Endothelial cell of umbilical vein (primary cell): ENCODE measurements around the gene UGT1A7. TPM values are rescaled to one million over a fixed set of nuclear protein-coding genes. Genes with fewer than 3 reads are reported as not detected.

ENCODE experiments used
- BruUV-seq: library from RNA; stranded (reverse); fragments of 400-500 nt; replicated peaks from 2 replicates; lab custom pipeline; 2021; lab: Mats Ljungman, UMichigan
- CTCF ChIA-PET: fragments of 300-600, 350-600 bp; sonication (Branson Sonifier 250); formaldehyde crosslinking; loops from one replicate; lab custom pipeline; 2021; ENCODE audit warnings: antibody characterized with exemption, inconsistent platforms; lab: Charles Lee
- POLR2A ChIA-PET: fragments of 300-600, 350-600 bp; sonication (Branson Sonifier 250); formaldehyde crosslinking; loops from one replicate; lab custom pipeline; 2021; ENCODE audit warnings: antibody characterized with exemption, inconsistent platforms; lab: Charles Lee
- DNase-seq: peaks from one replicate; pipeline ENCODE4 v3.0.0-alpha.2; 2011; ENCODE audit warnings: low read depth, low spot score
- FAIRE-seq: peaks from 2 replicates; lab custom pipeline; 2011; peaks lifted over from hg19 to GRCh38; lab: Jason Lieb, UNC
- H2AFZ ChIP-seq: 2 replicates; pipeline ENCODE4 v1.6.0; 2012; ENCODE audit warnings: low read depth, low read length, control low read depth, inconsistent platforms
- H3K27ac ChIP-seq: 2 replicates; pipeline ENCODE4 v1.5.1; 2011; ENCODE audit warnings: low read depth, mild to moderate bottlenecking, control low read depth, low read length, moderate library complexity; ENCODE audit not compliant: insufficient read depth
- H3K27me3 ChIP-seq, 2 experiments: 2 replicates each; pipeline versions ENCODE4 v1.6.0 to v1.6.1; 2011; ENCODE audit warnings: low read length in 2 of 2, mixed read lengths in 1 of 2; ENCODE audit not compliant: control insufficient read depth in 2 of 2, insufficient read depth in 2 of 2
- H3K36me3 ChIP-seq, 2 experiments: 2 replicates in 1 of 2; 3 replicates in 1 of 2; pipeline ENCODE4 v1.5.1; 2011; ENCODE audit warnings: low read length in 2 of 2, mild to moderate bottlenecking in 1 of 2, moderate library complexity in 1 of 2; ENCODE audit not compliant: control insufficient read depth in 2 of 2, insufficient read depth in 2 of 2; ENCODE audit errors: extremely low read depth in 1 of 2
- H3K4me1 ChIP-seq: 3 replicates; pipeline ENCODE4 v1.5.1; 2011; ENCODE audit warnings: mild to moderate bottlenecking, low read length; ENCODE audit not compliant: control insufficient read depth, insufficient read depth; ENCODE audit errors: extremely low read depth
- H3K4me2 ChIP-seq: 2 replicates; pipeline ENCODE4 v1.6.1; 2011; ENCODE audit warnings: low read length, control low read depth, mixed read lengths; ENCODE audit not compliant: insufficient read depth
- H3K4me3 ChIP-seq, 3 experiments: fragments of 200-600 bp in 1 of 3; sonication (generic), shearing (Covaris generic) in 1 of 3; replicated peaks in 1 of 3; 2 replicates each; pipeline ENCODE4 v1.5.1; 2011 to 2016; ENCODE audit warnings: control low read depth in 3 of 3, low read length in 3 of 3, mild to moderate bottlenecking in 2 of 3, inconsistent platforms in 1 of 3, low read depth in 1 of 3, moderate library complexity in 1 of 3; ENCODE audit not compliant: insufficient read depth in 1 of 3
- H3K79me2 ChIP-seq: 2 replicates; pipeline ENCODE4 v1.6.0; 2012; ENCODE audit warnings: low read length, inconsistent platforms; ENCODE audit not compliant: control insufficient read depth, insufficient read depth
- H3K9ac ChIP-seq: replicated peaks from 2 replicates; pipeline ENCODE3; 2011; ENCODE audit warnings: low read length, control low read depth; ENCODE audit not compliant: insufficient read depth; ENCODE audit errors: extremely low read depth
- H3K9me1 ChIP-seq: replicated peaks from 3 replicates; pipeline ENCODE4 v1.6.0; 2011; ENCODE audit warnings: mild to moderate bottlenecking, low read length; ENCODE audit not compliant: control insufficient read depth, insufficient read depth; ENCODE audit errors: extremely low read depth
- H3K9me3 ChIP-seq: replicated peaks from 2 replicates; pipeline ENCODE4 v1.5.1; 2012; ENCODE audit warnings: low read length, inconsistent platforms; ENCODE audit not compliant: control insufficient read depth, insufficient read depth
- H4K20me1 ChIP-seq: replicated peaks from 2 replicates; pipeline ENCODE3; 2011; ENCODE audit warnings: mild to moderate bottlenecking, low read length; ENCODE audit not compliant: control insufficient read depth, insufficient read depth; ENCODE audit errors: extremely low read depth
- CTCF ChIP-seq, 2 donors: IDR thresholded peaks; 1 replicate in 1 of 2; 2 replicates in 1 of 2; pipeline ENCODE4 v1.5.1; 2011; ENCODE audit warnings: low read length in 2 of 2, mild to moderate bottlenecking in 2 of 2, moderate library complexity in 2 of 2, control low read depth in 1 of 2, inconsistent platforms in 1 of 2, low read depth in 1 of 2; ENCODE audit not compliant: insufficient read depth in 1 of 2; ENCODE audit errors: extremely low read depth in 1 of 2
- EZH2 ChIP-seq: IDR thresholded peaks from 2 replicates; pipeline ENCODE4 v1.6.1; 2012; ENCODE audit warnings: borderline replicate concordance, low read depth, mild to moderate bottlenecking, moderate library complexity, low read length, inconsistent platforms; ENCODE audit not compliant: severe bottlenecking
- FOS ChIP-seq: IDR thresholded peaks from 2 replicates; pipeline ENCODE4 v1.6.1; 2011; ENCODE audit warnings: mild to moderate bottlenecking, low read length, moderate library complexity, borderline replicate concordance; ENCODE audit not compliant: insufficient read depth
- GATA2 ChIP-seq: IDR thresholded peaks from 2 replicates; pipeline ENCODE4 v1.7.0; 2011; ENCODE audit warnings: low read depth, mild to moderate bottlenecking, moderate library complexity, mixed read lengths, low read length; ENCODE audit not compliant: insufficient read length, insufficient read depth
- JUN ChIP-seq: IDR thresholded peaks from 2 replicates; pipeline ENCODE4 v1.6.1; 2011; ENCODE audit warnings: borderline replicate concordance, low read depth; ENCODE audit not compliant: insufficient read length, insufficient read depth
- MAX ChIP-seq: IDR thresholded peaks from 2 replicates; pipeline ENCODE4 v1.6.1; 2011; ENCODE audit not compliant: insufficient read depth, insufficient read length
- MYC ChIP-seq: IDR thresholded peaks from one replicate; pipeline ENCODE4 v1.6.1; 2011; ENCODE audit warnings: mild to moderate bottlenecking, low read depth, low read length
- POLR2A ChIP-seq: IDR thresholded peaks from 2 replicates; pipeline ENCODE4 v1.6.1; 2012; ENCODE audit warnings: low read depth, mild to moderate bottlenecking, control low read depth, low read length
- POLR2AphosphoS5 ChIP-seq: IDR thresholded peaks from 2 replicates; pipeline ENCODE4 v1.6.1; 2012; ENCODE audit warnings: low read depth, mild to moderate bottlenecking, control low read depth, low read length, moderate library complexity; ENCODE audit not compliant: insufficient read depth
- dilution Hi-C: fragments of 300-500 bp; cut with MboI; formaldehyde crosslinking; loops from one replicate; pipeline ENCODE4 v1.15.0; 2019; ENCODE audit warnings: low sequenced_read_pairs; ENCODE audit not compliant: extremely low pct_ligation_motif_present
- intact Hi-C: fragments of 100-400 bp; cut with micrococcal nuclease; formaldehyde crosslinking; loops from one replicate; pipeline ENCODE4 v1.10.0; 2022
- polyA plus RNA-seq, 4 experiments: library from polyadenylated mRNA; depleted of rRNA in 3 of 4; stranded (reverse) in 3 of 4; unstranded in 1 of 4; fragments of >200 nt; gene quantifications; 2 replicates each; pipeline versions ENCODE4 v1.2.1 to v1.2.3, GENCODE V29; 2011 to 2012; ENCODE audit warnings: missing spikeins in 1 of 4
- total RNA-seq: library from RNA; stranded (reverse); gene quantifications from 2 replicates; pipeline ENCODE4 v1.2.3, GENCODE V29; 2021

Gene UGT1A7
- total and polyA plus RNA-seq, 2 donors (not counting 3 experiments of a cell fraction or from before 2014, with no cell fraction given): not detected

- ChIA-PET POLR2A (no interaction called here), CTCF (no interaction called here)
- Histone ChIP-seq H3K4me3 (no peak overlapping the region), H3K79me2 (no peaks in the 10 kb centered on the region), H4K20me1 (no peaks in the 10 kb centered on the region), H3K9me3 (no peaks in the 10 kb centered on the region), H3K4me2 (no peak overlapping the region), H3K27me3 (no peaks in the 10 kb centered on the region), H3K27ac (no peak overlapping the region), H3K9ac (no peak overlapping the region), H3K9me1 (no peaks in the 10 kb centered on the region), H3K36me3 (no peaks in the 10 kb centered on the region), H2AFZ (no peak overlapping the region), H3K4me1 (no peaks in the 10 kb centered on the region)
- dilution Hi-C loops: no loop called here
- intact Hi-C loops: no loop called here
- no peak for DNase-seq
- no TSS peak for BruUV-seq
- TF ChIP-seq JUN: no peak
- no peak for TF ChIP-seq EZH2
- TF ChIP-seq MYC: no peak
- no peak for TF ChIP-seq CTCF (IDR thresholded peaks at IDR 0.05; ENCODE audit: extremely low read depth in 1 of 2, insufficient read depth in 1 of 2, low read depth in 1 of 2, low read length in 2 of 2)
- TF ChIP-seq POLR2A: no peak
- no peak for TF ChIP-seq POLR2AphosphoS5
- TF ChIP-seq FOS: no peak
- TF ChIP-seq MAX: no peak
- TF ChIP-seq GATA2: no peak
- no peak for FAIRE-seq
Measured at GRCh38 chr2:233816771-233817170, 135.1 kb downstream of the UGT1A7 start.
